Hematopoietic multipotent progenitor cell treated with erythropoietin and hydrocortisone succinate and interleukin-3 and kit ligand, for 8 days (in vitro differentiated cells): ENCODE results near the gene MYT1.
"Not testable (repeated sequence)": the region's sequence is repeated elsewhere in the genome, so short reads cannot be mapped to it uniquely, and the experiment has no call there.

Experiments
- DNase-seq: peaks from one replicate; pipeline ENCODE4 v3.0.0-alpha.2; 2015

MYT1 gene

DNA sequence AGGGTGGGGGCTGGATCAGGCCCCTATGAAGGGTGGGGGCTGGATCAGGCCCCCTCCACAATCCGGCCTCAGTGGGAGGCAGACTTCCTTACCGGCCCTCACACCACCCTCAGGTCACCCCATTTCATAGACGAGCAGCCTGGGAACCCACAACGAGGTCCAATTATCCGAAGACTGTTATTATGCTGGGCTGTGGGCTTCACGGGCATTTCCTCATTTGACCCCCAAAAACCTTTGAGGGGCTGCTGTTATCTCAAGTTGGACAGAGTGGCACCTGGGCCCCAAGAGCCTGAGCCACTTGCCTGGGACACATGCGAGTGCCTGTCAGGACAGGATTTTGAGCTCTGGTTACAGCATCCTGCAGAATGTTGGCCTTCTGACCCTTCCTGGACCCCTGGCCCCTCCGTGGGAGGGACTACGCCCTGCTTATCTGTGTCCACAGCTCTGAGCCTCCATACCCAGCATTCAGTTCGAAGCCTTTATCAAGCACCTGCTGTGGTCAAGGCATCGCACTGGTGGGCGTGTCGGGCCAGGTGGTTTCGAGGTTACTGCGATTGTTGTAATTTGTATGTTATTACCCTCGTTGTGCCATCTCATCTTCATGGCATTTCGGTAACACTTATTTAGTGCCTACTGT is 56.8 kb downstream of the MYT1 start:
- DNase-seq: peak; percentile 57

DNA sequence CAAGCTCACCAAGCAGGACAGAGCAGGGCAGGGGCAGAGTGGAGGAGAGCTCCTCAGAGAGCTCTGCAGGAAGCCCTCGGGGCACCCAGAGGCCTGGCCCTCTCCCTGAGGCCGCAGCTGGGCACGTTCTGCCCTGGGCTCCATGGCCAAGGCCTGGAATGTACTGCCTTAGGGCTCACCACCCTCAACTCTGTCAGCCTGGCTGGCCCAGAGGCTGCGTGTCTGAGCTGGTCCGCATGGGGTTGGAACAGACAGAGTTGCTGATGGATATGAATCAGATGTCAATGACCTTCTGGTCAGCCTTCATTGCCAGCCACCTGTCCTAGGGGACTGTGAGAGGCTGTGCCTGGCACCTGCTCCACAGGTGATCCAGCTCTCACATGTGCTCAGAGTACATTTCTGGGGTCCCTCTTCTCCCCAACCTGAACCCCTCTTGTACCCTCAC is 58.1 kb downstream of the MYT1 start:
- DNase-seq: no peak

DNA sequence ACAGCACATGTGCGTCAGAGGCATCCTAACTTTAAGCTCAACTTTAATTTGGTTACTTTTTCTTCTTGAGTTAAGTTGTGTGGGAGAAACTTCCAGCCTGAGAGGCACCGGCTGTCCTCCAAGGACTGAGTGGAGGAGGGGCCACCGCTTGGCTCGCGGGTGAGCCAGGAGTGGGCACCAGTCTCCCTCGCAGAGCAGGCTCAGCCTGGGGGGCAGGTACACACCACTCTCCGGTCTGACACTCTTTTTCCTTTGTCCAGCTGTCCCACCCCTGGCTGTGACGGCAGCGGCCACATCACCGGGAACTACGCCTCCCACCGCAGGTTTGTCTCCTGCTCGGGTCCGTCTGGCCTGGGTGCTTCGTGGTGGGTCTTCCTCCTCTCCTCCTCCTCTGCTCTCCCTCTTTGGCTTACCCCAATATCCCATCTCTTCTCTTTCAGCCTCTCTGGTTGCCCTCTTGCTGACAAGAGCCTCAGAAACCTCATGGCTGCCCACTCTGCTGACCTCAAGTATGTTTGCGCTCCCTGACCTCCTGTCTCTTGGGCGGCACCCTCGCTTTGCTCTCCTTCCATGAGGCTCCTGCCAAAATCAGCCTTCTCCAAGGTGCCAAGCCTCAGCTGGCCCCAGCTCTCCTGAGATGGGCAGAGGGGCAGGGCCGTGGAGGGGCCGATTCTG is 58.7 kb downstream of the MYT1 start:
- no peak for DNase-seq

DNA sequence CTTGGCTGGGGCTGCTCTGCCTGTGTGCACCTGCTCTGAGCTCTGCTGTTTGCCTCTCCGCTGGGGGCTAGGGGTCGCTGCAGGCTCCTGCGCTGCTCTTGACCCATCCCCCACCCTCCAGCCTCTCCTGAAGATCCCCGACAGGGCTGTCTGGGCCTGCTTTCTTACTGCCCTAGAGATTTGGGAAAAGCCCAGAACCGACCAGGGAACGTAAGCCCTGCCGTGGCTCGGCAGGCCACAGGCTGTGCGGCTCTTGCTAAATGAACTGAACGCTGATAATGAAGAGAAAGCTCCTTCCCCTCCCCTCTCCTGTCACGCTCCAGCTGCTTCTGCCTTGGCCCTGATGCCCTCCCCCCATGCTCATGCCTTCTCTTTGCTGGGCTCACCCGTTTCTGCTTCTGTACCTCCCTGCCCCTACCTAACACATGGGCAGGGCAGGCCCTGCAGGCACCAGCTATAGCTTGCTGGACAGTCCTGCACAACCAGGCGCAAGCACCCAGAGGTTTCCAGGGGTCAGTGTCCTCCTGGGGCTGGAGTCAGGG is 59.3 kb downstream of the MYT1 start:
- no peak for DNase-seq

DNA sequence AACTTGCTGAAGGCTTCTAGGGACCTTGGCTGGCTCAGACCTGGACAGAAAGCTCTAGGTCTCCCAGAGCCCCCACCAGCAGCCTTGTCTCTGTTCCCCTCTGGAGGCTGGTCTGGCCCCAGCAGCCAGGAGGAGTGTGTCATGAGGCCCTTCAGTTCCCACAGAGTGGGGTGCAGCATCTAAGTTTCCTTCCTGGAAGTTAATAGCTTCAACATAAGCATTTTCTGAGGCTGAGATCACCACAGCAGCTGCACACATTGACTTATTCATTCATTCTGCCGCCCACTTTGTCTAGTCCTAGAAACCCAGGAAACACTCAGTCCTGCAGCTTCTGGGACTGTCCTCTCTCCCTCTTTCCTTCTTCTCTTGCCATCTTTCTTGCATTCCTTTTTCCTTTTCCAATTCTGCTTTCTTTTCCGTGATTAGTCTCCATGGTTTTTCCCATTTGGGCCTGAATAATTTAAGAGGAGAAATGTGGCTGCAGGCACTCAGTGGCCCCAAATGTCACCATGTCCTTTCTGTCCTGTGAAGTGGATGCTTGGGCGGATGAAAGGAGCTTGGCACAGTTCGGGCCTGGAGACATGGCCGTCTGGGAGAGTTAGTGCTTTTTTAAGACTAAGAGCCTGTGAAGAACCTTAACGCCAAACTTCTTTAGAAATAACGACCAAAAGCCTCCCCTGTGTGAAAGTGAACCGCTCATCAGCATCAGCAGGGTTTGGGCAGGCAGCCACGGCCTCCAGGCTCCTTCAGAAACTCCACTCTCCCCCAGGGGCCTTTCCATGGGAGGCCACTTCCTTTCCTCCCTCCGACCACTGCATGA is 60.3 kb downstream of the MYT1 start:
- DNase-seq: no peak

DNA sequence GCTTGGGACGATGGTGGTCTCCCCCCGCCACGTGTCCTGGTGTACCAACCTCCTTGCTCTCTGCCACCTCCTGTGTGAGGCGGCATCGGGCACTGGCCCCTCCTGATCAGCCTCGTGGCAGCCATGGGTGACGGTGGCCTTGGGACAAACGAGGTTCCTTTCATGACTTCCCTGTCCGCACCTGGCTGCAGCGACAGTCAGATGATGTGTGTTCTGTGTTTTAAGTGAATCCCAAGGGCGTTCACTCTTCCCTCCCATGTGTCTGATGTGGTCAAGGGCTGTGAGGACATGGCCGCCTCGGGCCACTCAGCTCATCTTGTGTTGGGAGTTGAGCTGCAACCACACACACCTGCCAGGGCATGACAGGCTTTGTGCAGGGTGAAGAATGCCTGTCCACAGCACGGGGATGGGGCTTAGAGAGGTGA is 60.9 kb downstream of the MYT1 start:
- no peak for DNase-seq

DNA sequence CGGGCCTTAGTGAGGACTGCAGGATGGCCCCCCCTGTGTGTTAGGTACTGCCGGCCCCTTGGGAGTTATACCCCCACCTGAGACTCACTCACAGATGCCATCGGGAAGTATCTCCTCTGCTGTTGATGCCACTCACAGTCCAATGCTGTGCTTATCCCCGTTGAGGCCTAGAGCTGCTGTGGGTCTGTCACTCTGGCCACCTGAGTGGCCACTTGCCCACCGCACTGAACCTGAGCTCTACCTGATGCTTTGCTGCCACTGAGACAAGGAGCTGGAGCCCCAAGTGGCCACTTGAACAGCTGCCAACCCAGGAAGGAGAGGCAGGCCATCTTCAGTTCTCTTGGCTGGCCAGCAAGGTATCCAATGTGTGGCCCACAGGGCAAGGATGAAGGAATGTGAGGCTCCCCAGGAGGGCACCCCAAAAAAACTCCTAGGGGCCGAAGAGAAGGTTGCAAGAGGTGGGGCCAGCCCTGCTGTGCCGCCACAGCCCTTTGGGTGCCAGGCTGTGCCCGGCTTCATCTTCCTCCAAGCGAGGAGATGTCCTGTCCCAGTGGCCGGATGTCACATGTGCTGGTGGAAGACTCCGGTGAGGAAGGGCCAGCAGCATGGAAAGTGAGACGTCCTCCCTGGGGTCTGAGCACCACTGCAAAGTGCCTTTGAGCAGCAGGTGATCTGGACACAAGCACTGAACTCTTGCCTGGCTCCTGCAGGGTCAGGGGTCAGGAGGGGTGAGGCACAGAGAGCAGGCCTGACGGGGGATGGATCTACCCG is 61.8 kb downstream of the MYT1 start:
- DNase-seq: no peak

DNA sequence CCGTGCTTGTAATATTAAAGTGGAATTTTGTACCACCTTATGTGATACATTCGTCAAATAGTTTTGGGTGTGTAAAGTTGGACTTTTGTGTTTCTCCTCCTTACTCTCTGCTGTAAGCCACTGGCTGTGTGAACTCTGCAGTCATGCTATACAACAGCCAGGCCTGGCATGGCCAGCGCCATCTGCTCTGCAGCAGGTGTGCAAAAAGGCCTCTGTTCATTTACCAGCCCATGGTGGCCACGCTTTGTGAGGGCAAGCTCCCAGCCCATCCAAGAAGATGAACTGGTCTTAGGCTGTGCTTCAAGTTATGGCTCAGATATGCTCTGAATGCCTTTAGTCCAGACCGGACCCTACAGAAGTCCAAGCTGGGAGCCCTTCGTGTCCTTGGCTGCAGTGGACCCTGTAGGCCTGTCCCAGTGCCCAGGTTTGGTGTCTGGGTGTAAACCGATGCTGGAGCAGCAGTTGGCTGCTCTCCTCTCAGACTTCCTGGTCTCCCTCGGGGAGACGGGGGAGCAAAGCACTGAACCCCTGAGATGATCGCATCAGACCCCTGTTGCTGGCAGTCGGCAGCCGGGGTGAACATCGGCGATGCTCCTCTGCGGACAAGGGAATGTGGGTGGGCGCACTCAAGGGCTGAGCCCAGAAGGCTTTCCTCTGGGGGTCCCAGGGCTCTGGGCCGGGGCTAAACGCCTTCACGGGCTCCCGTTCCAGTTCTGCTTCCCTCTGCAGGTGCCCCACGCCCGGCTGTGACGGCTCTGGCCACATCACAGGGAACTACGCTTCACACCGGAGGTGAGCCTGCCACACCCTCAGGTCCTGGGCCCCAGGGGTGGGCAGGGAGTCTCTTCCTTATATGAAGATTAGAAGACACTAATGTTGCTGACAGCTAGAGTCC is 62.7 kb downstream of the MYT1 start:
- DNase-seq: no peak

DNA sequence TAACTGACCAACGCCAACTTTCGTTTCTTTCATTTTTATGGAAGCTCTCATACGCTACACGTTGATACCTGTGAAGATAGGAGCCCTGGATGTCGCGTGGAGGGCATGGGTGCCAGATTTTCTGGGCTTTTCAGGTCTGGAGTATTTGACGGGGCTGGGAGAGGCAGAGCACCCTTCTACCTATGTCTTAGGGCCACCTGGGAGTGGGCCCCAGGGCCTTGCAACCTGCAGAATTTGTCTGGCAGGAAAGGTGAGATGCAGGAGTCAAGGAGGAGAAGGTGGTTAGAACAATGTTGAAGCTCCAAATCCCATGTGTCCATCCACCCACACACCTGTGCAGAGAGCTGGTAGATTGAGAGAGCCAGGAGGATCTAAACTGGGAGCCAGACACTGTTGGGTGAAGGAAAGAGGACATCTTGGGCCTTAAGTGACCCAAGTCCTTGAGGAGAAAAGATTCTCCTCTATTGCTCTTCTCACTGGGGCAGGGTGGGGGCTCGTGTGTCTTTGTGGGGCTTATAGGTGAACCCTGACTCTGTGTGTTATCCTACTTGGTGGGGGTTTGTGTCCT is 63.9 kb downstream of the MYT1 start:
- no peak for DNase-seq

DNA sequence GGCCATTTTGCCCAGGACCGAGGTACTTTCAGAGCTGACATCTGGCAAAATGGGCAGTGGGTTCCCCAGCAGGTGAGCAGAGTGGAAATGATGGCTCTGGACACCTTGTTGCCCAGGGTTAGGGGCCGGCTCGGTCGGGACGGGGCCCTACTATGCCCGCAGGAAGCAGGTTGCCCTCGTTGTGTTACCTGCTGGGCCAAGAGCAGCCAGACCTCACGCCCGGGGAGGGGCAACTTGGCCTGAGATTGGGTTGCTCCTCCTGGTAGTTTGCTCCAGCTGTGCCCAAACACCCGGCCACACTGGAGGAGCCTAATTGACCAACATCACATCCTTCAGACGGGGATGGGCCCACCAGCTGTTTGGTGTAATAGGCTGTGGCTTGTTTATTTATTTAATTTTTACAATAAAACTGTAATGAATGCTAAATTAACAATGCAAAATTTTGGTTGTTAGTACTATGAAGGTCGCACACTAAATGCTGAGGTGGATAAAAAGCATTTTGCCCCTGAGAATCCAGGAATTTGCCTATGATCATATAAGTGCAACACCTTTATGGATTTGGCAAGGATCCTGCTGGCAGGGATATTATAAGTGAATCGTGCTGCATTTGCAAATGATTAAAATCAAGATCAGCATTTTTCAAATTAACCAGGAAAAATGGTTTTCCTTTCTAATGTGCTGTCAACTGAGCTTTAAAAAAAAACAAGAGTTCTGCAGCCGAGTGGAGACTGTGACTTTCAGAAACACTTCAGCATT is 64.7 kb downstream of the MYT1 start:
- no peak for DNase-seq

DNA sequence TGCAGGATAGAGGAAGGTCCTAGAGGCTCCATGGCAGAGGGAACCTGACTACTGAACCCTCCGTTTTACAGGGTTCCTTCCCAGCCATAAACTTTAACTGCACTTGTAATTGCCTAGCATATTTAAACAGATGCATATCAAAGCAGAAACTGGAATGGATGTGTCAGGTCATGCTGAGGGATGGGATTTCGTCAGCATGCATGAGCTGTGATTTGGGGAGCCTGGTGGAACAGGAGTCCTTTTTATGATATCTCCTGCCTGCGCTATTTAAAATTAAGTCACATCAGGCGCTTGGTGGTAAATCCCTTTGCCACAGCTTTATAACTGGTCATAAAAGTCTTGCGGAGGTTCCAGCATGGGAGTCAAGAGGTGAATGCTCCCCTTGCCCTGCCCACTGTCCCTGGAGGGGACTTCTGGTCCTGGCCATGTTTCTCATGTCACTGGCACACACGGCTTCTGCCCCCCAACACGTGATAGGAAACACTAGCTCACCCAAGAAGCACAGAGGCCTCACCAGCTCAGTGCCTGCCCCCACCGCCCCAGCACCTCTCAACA is 65.3 kb downstream of the MYT1 start:
- no peak for DNase-seq

DNA sequence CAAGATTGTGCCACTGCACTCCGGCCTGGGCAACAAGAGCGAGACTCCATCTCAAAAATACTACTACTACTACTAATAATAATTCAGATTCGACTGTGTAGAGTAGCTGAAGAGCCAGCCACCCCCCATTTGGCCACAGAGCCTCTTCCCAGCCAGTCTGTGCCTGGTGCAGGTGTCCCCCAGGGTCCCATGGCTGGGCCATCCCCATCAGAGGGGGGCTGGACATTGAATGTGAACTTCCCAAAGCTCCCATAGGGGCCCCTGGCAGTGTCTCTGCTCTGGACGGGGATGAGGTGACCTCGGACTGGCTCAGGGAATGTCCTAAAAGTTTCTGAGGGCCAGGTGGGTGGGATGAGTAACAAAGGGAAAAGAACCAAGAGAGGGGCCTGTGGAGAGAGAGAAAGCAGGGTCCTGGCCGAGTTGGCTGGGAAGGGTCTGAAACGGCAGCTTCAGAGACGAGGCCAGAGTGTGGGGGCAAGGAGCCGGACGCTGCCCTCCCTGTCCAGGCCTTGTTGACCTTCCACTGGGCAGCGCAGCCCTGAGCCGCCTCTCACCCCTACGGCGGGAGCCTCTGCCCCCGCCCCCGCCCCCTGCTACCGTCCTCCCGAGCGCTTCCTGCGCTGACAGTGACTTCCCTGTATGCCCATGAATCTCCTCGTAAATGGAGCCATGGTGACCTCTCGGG is 66.4 kb downstream of the MYT1 start:
- no peak for DNase-seq

DNA sequence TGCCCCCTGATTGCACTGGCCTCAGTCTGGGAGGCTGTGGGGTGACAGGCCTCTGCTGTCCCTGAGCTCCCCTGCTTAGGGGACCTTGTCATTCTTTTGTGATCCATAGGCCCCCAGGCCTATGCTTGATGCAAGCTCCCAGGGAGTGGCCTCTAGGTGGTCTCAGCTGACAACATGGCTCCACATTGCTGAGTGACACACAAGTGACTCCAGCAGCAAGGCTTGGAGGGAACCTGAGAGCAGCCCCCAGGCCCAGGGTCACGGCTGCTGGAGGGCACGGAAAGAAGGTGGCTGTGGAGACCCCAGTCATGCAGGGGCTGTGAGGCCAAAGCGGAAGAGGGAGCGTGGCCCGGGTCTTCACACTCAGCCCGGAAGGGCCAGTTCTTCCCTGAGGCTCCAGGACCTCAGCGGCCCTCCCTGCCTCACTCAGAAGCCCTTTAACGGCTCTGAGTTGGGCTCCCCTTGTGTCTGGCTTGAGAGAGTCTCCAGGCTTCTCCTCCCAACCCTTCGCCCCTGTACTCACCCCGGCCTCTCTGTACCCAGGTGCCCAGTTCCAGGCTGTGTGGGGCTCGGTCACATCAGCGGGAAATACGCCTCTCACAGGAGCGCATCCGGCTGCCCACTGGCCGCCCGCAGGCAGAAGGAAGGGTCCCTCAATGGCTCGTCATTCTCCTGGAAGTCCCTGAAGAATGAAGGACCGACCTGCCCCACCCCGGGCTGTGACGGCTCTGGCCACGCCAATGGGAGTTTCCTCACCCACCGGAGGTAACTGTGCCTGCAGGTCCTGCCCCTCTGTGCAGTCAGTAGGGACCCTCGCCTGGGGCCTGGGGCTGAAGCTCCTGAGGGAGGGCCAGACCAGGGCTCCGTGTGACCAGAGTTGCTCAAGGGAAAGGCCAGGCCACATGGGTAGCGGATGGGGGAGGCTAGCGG is 67.6 kb downstream of the MYT1 start:
- DNase-seq: no peak

DNA sequence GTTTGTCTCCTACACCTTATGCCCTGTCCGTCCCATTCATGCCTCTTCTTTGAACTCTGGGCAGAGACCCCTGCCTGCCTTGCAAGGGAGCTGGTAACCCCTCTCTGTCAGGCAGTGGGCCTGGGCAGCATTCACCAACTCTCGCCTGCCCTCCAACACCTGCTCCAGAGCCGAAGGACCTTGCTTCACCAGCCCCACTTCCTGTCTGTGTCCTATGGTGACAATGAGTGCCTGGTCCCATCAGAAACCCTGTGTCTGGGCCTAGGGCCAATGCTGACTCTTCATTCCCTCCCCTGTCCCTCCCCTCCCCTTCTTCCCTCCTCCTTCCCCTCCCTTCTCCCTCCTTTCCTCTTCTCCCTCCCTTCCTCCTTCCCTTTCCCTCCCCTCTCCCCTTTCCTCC is 68.5 kb downstream of the MYT1 start:
- DNase-seq: peak; percentile 14

DNA sequence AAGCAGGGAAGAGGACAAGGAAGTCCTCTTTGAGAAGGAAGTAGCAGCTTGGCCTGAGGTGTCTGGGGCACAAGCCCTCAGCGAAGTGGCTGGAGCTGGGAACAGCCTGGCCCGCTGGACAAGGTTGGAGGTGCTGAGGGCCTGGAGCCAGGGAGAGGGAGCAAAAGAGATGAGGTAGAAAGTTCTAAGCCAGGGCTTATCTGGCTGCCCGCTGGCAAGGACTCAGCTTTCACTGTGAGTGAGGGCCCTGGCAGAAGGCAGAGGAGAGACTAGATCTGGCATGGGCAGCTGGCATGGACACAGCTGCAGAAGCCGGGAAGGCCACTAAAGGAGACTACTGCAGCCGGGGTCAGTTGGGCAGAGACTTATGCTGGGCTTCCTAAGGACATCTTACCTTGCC is 69.5 kb downstream of the MYT1 start:
- no peak for DNase-seq

DNA sequence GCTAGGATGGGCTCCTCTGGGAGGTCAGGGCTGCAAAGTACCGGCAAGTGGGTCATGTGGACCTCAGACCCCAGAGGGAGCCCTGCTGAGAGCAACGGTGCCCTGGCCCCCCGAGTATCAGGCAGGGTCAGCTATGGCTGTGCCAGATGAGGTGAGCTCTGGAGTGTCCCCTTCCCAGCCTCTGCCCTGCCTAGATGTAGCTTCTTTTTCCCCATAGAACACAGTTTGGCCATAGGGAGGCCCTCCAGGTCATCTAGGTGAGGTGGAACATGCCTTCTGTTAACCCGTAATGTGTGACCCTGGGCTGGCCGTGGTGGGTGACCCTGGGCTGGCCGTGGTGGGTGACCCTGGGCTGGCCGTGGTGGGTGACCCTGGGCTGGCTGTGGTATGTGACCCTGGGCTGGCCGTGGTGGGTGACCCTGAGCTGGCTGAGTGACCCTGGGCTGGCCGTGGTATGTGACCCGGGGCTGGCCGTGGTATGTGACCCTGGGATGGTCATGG is 70.1 kb downstream of the MYT1 start:
- no peak for DNase-seq

DNA sequence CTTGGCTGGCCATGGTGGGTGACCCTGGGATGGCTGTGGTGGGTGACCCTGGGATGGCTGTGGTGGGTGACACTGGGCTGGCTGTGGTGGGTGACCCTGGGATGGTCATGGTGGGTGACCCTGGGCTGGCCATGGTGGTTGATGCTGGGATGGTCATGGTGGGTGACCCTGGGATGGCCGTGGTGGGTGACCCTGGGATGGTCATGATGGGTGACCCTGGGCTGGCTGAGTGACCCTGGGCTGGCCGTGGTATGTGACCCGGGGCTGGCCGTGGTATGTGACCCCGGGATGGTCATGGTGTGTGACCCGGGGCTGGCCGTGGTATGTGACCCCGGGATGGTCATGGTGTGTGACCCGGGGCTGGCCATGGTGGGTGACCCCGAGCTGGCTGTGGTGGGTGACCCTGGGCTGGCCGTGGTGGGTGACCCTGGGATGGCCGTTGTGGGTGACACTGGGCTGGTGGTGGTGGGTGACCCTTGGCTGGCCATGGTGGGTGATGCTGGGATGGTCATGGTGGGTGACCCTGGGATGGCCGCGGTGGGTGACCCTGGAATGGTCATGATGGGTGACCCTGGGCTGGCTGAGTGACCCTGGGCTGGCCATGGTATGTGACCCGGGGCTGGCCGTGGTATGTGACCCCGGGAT is 70.8 kb downstream of the MYT1 start:
- not testable (repeated sequence) for DNase-seq
